SK-N-MC (cell line): ENCODE data around the gene UNKL.

Experiments
- EZH2 ChIP-seq: fragments of 200-600 bp; sonication (generic); IDR thresholded peaks from one replicate; pipeline ENCODE4 v1.6.1; 2017; ENCODE audit warnings: antibody characterized with exemption
- FOXP2 ChIP-seq: optimal IDR thresholded peaks from 2 replicates; pipeline ENCODE3; 2011; ENCODE audit warnings: mild to moderate bottlenecking, moderate library complexity; ENCODE audit not compliant: insufficient read depth; ENCODE audit errors: extremely low read length, control extremely low read depth
- POLR2AphosphoS5 ChIP-seq: IDR thresholded peaks from 2 replicates; pipeline ENCODE4 v1.6.1; 2012; ENCODE audit warnings: mild to moderate bottlenecking, low read depth, low read length, borderline replicate concordance

DNA sequence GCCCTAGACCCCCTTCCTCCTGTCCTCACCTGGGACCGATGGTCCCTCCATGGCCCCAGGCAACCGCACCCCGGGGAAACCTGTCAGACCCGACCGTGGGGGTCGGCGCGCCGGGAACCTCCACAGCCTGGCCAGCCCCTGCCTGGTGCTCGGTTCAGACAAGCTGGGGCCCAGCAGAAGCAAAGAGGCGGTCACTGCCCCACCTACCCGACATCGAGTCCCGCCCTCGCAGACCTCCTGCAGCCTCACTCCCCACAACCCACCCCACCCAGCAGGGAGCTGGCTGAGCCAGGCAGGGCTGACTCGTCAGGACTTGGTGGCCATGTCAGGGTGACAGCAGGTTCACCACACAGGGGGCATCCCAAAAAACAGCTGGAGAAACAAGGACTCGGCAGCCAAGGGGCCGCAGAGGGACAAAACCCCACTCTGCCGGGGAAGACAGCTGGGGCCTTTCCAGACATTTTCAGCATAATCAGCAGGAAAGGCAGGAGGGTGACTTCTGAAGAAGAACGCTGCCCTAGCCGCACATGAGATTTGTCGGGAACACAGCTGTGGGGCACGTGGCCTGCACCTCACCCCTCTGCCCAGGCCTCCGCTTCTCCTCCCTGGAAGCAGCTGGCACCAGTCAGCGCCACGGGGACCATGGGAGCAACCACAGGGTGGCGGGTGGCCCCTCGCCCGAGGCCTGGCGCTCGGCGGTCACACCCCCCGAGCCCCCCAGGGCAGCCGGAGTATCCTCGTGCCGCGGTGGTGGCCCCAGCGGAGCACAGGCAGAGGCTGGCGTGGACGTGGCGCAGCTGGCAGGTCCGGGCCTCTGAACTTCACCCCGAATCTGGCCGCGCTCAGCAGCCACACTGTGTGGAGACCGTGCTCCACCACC is 39.8 kb downstream of the UNKL start:
- TF ChIP-seq EZH2 (no peak), POLR2AphosphoS5 (no peak), FOXP2 (no peak)
